Naive B cell (primary cell): ENCODE data around the gene TRMT61A. TPM values are rescaled to one million over a fixed set of nuclear protein-coding genes. Genes with fewer than 3 reads are reported as not detected.
"Not testable (repeated sequence)": the region's sequence is repeated elsewhere in the genome, so short reads cannot be mapped to it uniquely, and the experiment has no call there.

Experiments used
- ATAC-seq, 2 donors: fragments of 150-1000 bp; cut with Tn5 transposase; 2 replicates each; pipeline ENCODE4 v1.10.0; 2021; ENCODE audit warnings: low read depth in 2 of 2, mild to moderate bottlenecking in 2 of 2, moderate library complexity in 2 of 2
- DNase-seq: peaks from one replicate; pipeline ENCODE4 v3.0.0; 2022
- H3K27ac Mint-ChIP-seq, 6 donors: one replicate each; pipeline ENCODE4 v1.8.0; 2020 to 2022; ENCODE audit warnings: mild to moderate bottlenecking in 6 of 6, mixed read lengths in 6 of 6, moderate library complexity in 5 of 6, inconsistent platforms in 2 of 6
- H3K27me3 Mint-ChIP-seq, 3 donors: one replicate each; pipeline ENCODE4 v1.8.0; 2021 to 2022; ENCODE audit warnings: mixed read lengths in 3 of 3, mild to moderate bottlenecking in 1 of 3
- H3K36me3 Mint-ChIP-seq, 2 donors: one replicate each; pipeline ENCODE4 v1.8.0; 2020 to 2022; ENCODE audit warnings: mixed read lengths in 2 of 2, inconsistent platforms in 1 of 2, mild to moderate bottlenecking in 1 of 2
- H3K4me1 Mint-ChIP-seq, 3 donors: one replicate each; pipeline ENCODE4 v1.8.0; 2020 to 2022; ENCODE audit warnings: mixed read lengths in 3 of 3, inconsistent platforms in 1 of 3, mild to moderate bottlenecking in 1 of 3, moderate library complexity in 1 of 3
- H3K4me3 Mint-ChIP-seq, 8 donors: one replicate each; pipeline ENCODE4 v1.8.0; 2020 to 2022; ENCODE audit warnings: mild to moderate bottlenecking in 8 of 8, mixed read lengths in 8 of 8, moderate library complexity in 8 of 8, inconsistent platforms in 2 of 8
- H3K9me3 Mint-ChIP-seq, 7 donors: one replicate each; pipeline ENCODE4 v1.8.0; 2020 to 2022; ENCODE audit warnings: mixed read lengths in 7 of 7, mild to moderate bottlenecking in 5 of 7, inconsistent platforms in 2 of 7, moderate library complexity in 1 of 7
- polyA plus RNA-seq, 6 donors: library from polyadenylated mRNA; unstranded; fragments of 300-500 nt; fragmentation: Illumina TruSeq; gene quantifications; one replicate each; pipeline ENCODE4 v1.2.3, GENCODE V29; 2021; ENCODE audit warnings: low read depth in 6 of 6

TRMT61A gene
- polyA plus RNA-seq, 6 donors from 2014 or later, result 6.2 to 13.9 (median 8.3) TPM

GRCh38 chr14:103501041-103501870 is 27.7 kb upstream of the TRMT61A start:
- no peak for DNase-seq
- H3K9me3 Mint-ChIP-seq, result no peaks in the 10 kb centered on the region
- peak overlapping the region in 2 of 8 donors; percentile 29 to 44 for H3K4me3 Mint-ChIP-seq
- H3K4me1 Mint-ChIP-seq, result peaks cover 11 to 18% (median 17%) of the 10 kb centered on the region in 3 donors
- no peak for ATAC-seq
- H3K27me3 Mint-ChIP-seq, result no peaks in the 10 kb centered on the region
- H3K36me3 Mint-ChIP-seq, result peaks cover 17 to 29% of the 10 kb centered on the region in 2 donors
- H3K27ac Mint-ChIP-seq, result peak overlapping the region in 4 of 6 donors; percentile 58 to 66 (median 60)

DNA sequence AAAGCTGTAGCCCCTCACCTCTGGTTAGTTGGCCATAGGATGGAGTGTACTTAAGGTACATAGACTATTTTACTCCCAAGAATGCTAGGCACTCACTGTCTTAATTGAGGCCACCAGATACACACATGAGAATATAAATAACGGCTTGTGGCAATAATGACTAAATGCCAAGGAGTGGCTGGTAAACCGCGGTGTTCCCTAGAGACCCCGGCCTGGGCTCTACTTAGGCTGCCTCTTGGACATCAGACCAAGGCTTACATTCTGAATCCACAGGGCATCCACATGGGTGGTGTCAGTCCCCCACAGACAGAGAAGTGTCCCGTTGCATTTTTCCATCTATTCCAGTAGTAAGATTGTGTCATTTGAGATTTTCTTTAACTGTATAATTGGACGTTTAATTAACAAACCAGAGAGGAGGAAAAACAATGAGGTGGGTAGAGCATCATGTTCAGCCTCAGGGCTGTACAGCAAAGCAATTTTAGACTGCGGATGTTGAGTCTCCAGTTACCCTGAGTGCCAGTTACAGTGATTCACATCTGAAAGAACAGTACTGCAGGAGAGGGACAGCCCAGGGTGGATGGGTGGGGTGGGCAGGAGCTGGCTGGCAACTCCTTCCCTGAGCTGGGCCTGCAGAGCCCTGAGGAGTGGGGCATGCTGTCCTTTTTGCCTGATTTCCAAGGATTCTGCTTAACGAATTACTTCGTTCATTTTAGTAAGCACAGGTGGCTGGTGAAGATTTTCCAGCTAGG is 26.9 kb upstream of the TRMT61A start:
- H3K27ac Mint-ChIP-seq, result peak overlapping the region in 1 of 6 donors; percentile 61
- peaks cover 11 to 18% (median 17%) of the 10 kb centered on the region in 3 donors for H3K4me1 Mint-ChIP-seq
- H3K9me3 Mint-ChIP-seq, result no peaks in the 10 kb centered on the region
- DNase-seq (no peak), ATAC-seq (no peak)
- H3K36me3 Mint-ChIP-seq, result peaks cover 17 to 29% of the 10 kb centered on the region in 2 donors
- no peaks in the 10 kb centered on the region for H3K27me3 Mint-ChIP-seq
- H3K4me3 Mint-ChIP-seq, result no peak overlapping the region

DNA sequence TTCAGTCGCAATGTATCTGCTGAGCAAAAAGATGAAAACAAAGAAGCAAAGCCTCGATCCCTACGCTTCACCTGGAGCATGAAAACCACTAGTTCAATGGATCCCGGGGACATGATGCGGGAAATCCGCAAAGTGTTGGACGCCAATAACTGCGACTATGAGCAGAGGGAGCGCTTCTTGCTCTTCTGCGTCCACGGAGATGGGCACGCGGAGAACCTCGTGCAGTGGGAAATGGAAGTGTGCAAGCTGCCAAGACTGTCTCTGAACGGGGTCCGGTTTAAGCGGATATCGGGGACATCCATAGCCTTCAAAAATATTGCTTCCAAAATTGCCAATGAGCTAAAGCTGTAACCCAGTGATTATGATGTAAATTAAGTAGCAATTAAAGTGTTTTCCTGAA is 26.1 kb upstream of the TRMT61A start:
- peaks cover 11 to 20% (median 18%) of the 10 kb centered on the region in 3 donors for H3K4me1 Mint-ChIP-seq
- DNase-seq (no peak), ATAC-seq (no peak)
- H3K4me3 Mint-ChIP-seq, result no peak overlapping the region
- H3K9me3 Mint-ChIP-seq, result no peaks in the 10 kb centered on the region
- H3K36me3 Mint-ChIP-seq, result peaks cover 17 to 29% of the 10 kb centered on the region in 2 donors
- H3K27me3 Mint-ChIP-seq, result no peaks in the 10 kb centered on the region
- H3K27ac Mint-ChIP-seq, result no peak overlapping the region

- DNase-seq (no peak), ATAC-seq (no peak)
- Mint-ChIP-seq H3K36me3 (peaks cover 17 to 29% of the 10 kb centered on the region in 2 donors), H3K9me3 (no peaks in the 10 kb centered on the region), H3K4me1 (peaks cover 11 to 20% (median 18%) of the 10 kb centered on the region in 3 donors), H3K27me3 (no peaks in the 10 kb centered on the region), H3K4me3 (no peak overlapping the region), H3K27ac (peak overlapping the region in 1 of 6 donors; percentile 81)
Observed at GRCh38 chr14:103503296-103503695, 25.7 kb upstream of the TRMT61A start.

DNA sequence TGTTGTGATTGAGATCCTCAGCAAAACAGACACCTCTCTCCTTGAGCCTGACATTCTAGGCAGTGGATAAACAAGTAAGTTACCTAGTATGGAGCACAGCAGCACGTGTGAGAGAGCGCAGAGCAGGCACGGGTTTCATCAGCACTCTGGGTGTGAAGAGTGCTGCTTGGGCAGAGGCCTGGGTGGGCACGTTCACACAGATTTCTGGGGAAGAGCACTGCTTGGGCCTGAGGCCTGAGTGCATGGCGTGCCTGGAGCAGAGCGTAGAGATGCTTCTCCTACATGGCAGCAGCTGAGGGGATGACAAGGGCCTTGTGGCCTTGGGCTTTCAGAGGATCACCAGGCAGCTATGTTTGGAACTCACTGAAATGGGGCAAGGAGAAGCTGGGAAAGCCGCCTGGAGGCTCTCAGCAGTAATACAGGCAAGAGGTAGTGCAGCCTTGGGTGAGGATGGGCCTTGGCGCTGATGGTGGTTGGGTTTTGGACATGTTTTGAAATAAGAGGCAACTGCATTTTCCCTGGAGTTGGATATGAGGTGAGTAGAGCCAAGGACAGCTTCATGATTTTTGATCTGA is 23.9 kb upstream of the TRMT61A start:
- peaks cover 21 to 29% of the 10 kb centered on the region in 2 donors for H3K36me3 Mint-ChIP-seq

GRCh38 chr14:103507751-103508150 is 21.2 kb upstream of the TRMT61A start:
- no peak for ATAC-seq
- H3K27ac Mint-ChIP-seq, result peak overlapping the region in 2 of 6 donors; percentile 9 to 30
- no peak overlapping the region for H3K4me3 Mint-ChIP-seq
- H3K36me3 Mint-ChIP-seq, result peaks cover 12% of the 10 kb centered on the region in 2 donors
- no peaks in the 10 kb centered on the region for H3K9me3 Mint-ChIP-seq
- DNase-seq, result no peak
- H3K4me1 Mint-ChIP-seq, result peaks cover 3 to 8% (median 8%) of the 10 kb centered on the region in 3 donors
- no peaks in the 10 kb centered on the region for H3K27me3 Mint-ChIP-seq

More for the DNA sequence above, 23.9 kb upstream of the TRMT61A start:
- Mint-ChIP-seq H3K4me1 (peaks cover 12 to 15% (median 15%) of the 10 kb centered on the region in 3 donors), H3K27me3 (no peaks in the 10 kb centered on the region), H3K27ac (peak overlapping the region in 4 of 6 donors; percentile 54 to 93 (median 61)), H3K4me3 (peak overlapping the region in 1 of 8 donors; percentile 7), H3K9me3 (no peaks in the 10 kb centered on the region)
- ATAC-seq, result no peak
- DNase-seq, result no peak

DNA sequence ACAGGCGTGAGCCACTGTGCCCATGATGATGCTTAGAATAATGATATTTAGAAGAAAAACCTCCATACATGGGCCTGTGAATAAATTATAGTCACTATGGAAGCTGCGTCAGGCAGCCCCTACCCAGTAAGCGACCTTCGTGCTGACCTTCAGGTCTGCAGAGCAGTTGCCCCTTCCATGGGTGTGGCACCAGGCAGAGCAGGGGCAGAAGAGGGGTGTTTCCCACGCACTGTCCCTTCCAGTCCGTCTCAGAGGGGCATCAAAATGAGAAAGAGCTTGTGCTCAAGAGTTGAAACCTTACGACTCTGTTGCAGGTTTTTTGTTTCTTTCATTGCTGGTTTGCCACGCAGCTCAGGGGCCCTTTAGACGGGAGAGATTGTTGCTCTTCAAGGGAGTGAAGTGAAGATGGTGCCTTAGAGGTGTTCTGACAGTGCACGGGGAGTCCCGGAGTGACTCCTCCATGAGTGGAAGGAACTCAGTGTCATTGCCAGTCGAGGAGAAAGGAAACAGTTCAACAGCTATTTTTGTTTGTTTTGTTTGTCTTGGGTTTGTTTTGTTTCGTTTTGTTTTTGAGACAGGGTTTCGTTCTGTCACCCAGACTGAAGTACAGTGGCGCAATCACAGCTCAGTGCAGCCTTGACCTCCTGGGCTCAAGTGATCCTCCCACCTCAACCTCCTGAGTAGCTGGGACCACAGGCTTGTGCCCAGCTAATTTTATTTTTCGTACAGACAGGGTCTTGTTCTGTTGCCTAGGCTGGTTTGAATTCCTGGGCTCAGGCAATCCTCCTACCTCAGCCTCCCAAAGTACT is 20.3 kb upstream of the TRMT61A start:
- no peak for ATAC-seq
- peak overlapping the region in 3 of 6 donors; percentile 60 to 69 (median 64) for H3K27ac Mint-ChIP-seq

GRCh38 chr14:103509864-103510723 is 18.9 kb upstream of the TRMT61A start:
- no peaks in the 10 kb centered on the region for H3K9me3 Mint-ChIP-seq
- ATAC-seq (no peak), DNase-seq (no peak)
- H3K36me3 Mint-ChIP-seq, result peaks cover 4 to 6% of the 10 kb centered on the region in 2 donors
- peak overlapping the region in 1 of 8 donors; percentile 25 for H3K4me3 Mint-ChIP-seq
- H3K4me1 Mint-ChIP-seq, result peaks cover 3 to 8% (median 7%) of the 10 kb centered on the region in 3 donors
- H3K27me3 Mint-ChIP-seq, result no peaks in the 10 kb centered on the region
- peak overlapping the region in 2 of 6 donors; percentile 43 to 86 for H3K27ac Mint-ChIP-seq

More for the DNA sequence above, 20.3 kb upstream of the TRMT61A start:
- peak overlapping the region in 2 of 8 donors; percentile 11 to 15 for H3K4me3 Mint-ChIP-seq
- no peaks in the 10 kb centered on the region for H3K9me3 Mint-ChIP-seq
- no peaks in the 10 kb centered on the region for H3K27me3 Mint-ChIP-seq
- H3K4me1 Mint-ChIP-seq, result peaks cover 3 to 8% (median 8%) of the 10 kb centered on the region in 3 donors
- DNase-seq, result no peak
- peaks cover 4 to 10% of the 10 kb centered on the region in 2 donors for H3K36me3 Mint-ChIP-seq

DNA sequence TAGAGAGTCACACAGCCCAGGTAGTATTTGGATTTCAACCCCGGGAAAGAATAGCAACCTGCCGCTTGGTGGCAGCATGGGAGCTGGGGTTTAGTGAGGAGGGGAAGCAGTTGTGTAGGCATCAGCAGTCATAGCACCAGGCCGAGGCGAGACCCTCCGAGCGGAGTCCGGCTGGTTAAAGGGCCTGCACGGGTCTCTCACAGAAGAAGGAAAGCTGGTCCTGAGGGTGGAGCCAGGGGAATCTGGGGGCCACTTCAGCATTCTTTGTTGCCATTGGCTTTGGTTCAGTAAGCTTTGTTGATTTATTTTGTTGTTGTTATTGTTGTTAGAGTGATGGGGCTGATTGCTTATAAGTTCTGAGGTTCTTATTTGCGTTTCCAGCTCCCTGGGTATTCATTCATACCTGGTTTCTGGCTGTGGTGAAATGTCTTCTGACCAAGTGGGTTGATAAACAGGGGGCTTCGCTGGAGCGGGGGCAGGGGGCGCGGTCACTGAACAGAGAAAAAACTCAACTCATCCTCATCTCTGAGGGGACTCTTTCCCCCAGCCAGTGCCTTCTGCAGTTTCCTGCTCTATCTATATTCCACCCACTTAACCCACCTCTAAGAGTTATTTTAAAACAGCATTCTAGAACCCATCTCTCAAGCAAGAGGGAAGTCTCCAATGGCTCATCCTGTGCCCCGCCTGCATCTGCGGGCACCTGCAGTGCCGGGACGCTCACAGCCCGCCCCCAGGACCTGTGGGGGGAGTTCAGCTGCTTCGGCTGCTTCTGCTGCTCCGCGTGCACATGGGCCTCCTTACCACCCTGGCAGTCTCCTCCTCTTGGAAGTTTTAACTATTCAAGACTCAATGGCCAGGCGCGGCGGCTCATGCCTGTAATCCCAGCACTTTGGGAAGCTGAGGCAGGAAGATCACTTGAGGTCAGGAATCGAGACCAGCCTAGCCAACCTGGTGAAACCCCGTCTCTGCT is 18.0 kb upstream of the TRMT61A start:
- no peak overlapping the region for H3K4me3 Mint-ChIP-seq
- no peaks in the 10 kb centered on the region for H3K27me3 Mint-ChIP-seq
- H3K4me1 Mint-ChIP-seq, result peaks cover 3 to 4% (median 3%) of the 10 kb centered on the region in 3 donors
- H3K36me3 Mint-ChIP-seq, result peaks cover 0 to 4% of the 10 kb centered on the region in 2 donors
- H3K9me3 Mint-ChIP-seq, result no peaks in the 10 kb centered on the region
- ATAC-seq, result no peak
- peak overlapping the region in 4 of 6 donors; percentile 18 to 77 (median 58) for H3K27ac Mint-ChIP-seq
- DNase-seq, result no peak

- not testable (repeated sequence) for H3K27me3 Mint-ChIP-seq, H3K36me3 Mint-ChIP-seq, DNase-seq, H3K9me3 Mint-ChIP-seq, H3K4me1 Mint-ChIP-seq, ATAC-seq, H3K4me3 Mint-ChIP-seq
- peak overlapping the region in 1 of 6 donors; percentile 20 for H3K27ac Mint-ChIP-seq
Observed at GRCh38 chr14:103512180-103512579, 16.8 kb upstream of the TRMT61A start.
